ENCODE data around the gene IPP. TPM values are rescaled to one million over a fixed set of nuclear protein-coding genes. Genes with fewer than 3 reads are reported as not detected.

Gene IPP
- polyA plus RNA-seq, 1 of the 3 experiments (the other 2 are of a cell fraction), result 3.2 TPM

- CTCF ChIA-PET, result no interaction called here
- Histone ChIP-seq H4K20me1 (ENCODE audit: insufficient read depth) (no peaks in the 10 kb centered on the region), H3K4me2 (no peak overlapping the region), H3K27me3 (ENCODE audit: insufficient read depth) (no peaks in the 10 kb centered on the region), H2AFZ (ENCODE audit: low read depth) (no peak overlapping the region), H3K36me3 (replicated peaks in 1 of 2; ENCODE audit: control insufficient read depth in 1 of 2, insufficient read depth in 2 of 2, low read length in 1 of 2) (peaks cover 7 to 19% of the 10 kb centered on the region in 2 experiments), H3K4me1 (ENCODE audit: control insufficient read depth in 1 of 2, insufficient read depth in 2 of 2, low read depth in 1 of 2, low read length in 1 of 2) (no peaks in the 10 kb centered on the region), H3K9me3 (no peaks in the 10 kb centered on the region), H3K4me3 (ENCODE audit: low read depth in 2 of 2, low read length in 1 of 2) (no peak overlapping the region), H3K79me2 (ENCODE audit: insufficient read depth) (no peaks in the 10 kb centered on the region), H3K27ac (ENCODE audit: low read depth in 2 of 2, low read length in 1 of 2) (no peak overlapping the region), H3F3A (replicated peaks; ENCODE audit: insufficient read depth) (no peaks in the 10 kb centered on the region), H3K9me2 (no peaks in the 10 kb centered on the region), H3K9ac (no peak overlapping the region)
- WGBS (ENCODE audit: low lambda C conversion rate), result 100% methylated on average over 1 of the region's 1 CpG
- no peak for TF ChIP-seq SMC3 (IDR thresholded peaks at IDR 0.05; ENCODE audit: low read depth, low read length)
- no peak for TF ChIP-seq CTCF (IDR thresholded peaks at IDR 0.05)
- no peak for TF ChIP-seq IRF3 (IDR thresholded peaks at IDR 0.05; ENCODE audit: low read depth, low read length)
- no peak for TF ChIP-seq CHD2 (IDR thresholded peaks at IDR 0.05; ENCODE audit: low read length, partially characterized antibody)
- no peak for TF ChIP-seq RXRA (IDR thresholded peaks at IDR 0.05; ENCODE audit: borderline replicate concordance, low read depth)
- no peak for TF ChIP-seq ZBTB33 (IDR thresholded peaks at IDR 0.05; ENCODE audit: borderline replicate concordance, low read depth)
- no peak for TF ChIP-seq TCF12 (IDR thresholded peaks at IDR 0.05)
- TF ChIP-seq NFIC (IDR thresholded peaks at IDR 0.05; ENCODE audit: borderline replicate concordance), result no peak
- no peak for TF ChIP-seq YY1 (IDR thresholded peaks at IDR 0.05; ENCODE audit: low read depth)
- TF ChIP-seq RCOR1 (IDR thresholded peaks at IDR 0.05; ENCODE audit: low read length), result no peak
- TF ChIP-seq USF2 (IDR thresholded peaks at IDR 0.05; ENCODE audit: borderline replicate concordance, low read depth, low read length), result no peak
- TF ChIP-seq MEF2A (IDR thresholded peaks at IDR 0.05; ENCODE audit: borderline replicate concordance, low read depth), result no peak
- TF ChIP-seq GATA2 (CRISPR knock-in tag; IDR thresholded peaks at IDR 0.05), result no peak
- TF ChIP-seq MXI1 (IDR thresholded peaks at IDR 0.05; ENCODE audit: low read depth, low read length), result no peak
- no peak for TF ChIP-seq FOXJ3 (CRISPR knock-in tag; IDR thresholded peaks at IDR 0.05)
- no peak for TF ChIP-seq FOXM1 (IDR thresholded peaks at IDR 0.05; ENCODE audit: low read depth)
- no peak for TF ChIP-seq PBX3 (IDR thresholded peaks at IDR 0.05)
- TF ChIP-seq REST (IDR thresholded peaks at IDR 0.05; ENCODE audit: low read depth, low read length), result no peak
- no peak for TF ChIP-seq EZH2phosphoT487 (IDR thresholded peaks at IDR 0.05; ENCODE audit: borderline replicate concordance, low read depth)
- no peak for TF ChIP-seq ELF1 (IDR thresholded peaks at IDR 0.05)
- no peak for DNase-seq
- POLR2A ChIA-PET, result interaction anchor here (0.6 kb wide), 1 partner anchor 258 kb away, joined by 3 read pairs; no protein-coding TSS in a partner anchor
Measured at GRCh38 chr1:45718289-45718688, 32.2 kb downstream of the IPP start.
